ENCODE results near the gene PPFIA4. TPM values are rescaled to one million over a fixed set of nuclear protein-coding genes. Genes with fewer than 3 reads are reported as not detected.

PPFIA4 gene
- total and polyA plus RNA-seq, 8 donors: 0.09 to 0.82 (median 0.36) TPM

DNA sequence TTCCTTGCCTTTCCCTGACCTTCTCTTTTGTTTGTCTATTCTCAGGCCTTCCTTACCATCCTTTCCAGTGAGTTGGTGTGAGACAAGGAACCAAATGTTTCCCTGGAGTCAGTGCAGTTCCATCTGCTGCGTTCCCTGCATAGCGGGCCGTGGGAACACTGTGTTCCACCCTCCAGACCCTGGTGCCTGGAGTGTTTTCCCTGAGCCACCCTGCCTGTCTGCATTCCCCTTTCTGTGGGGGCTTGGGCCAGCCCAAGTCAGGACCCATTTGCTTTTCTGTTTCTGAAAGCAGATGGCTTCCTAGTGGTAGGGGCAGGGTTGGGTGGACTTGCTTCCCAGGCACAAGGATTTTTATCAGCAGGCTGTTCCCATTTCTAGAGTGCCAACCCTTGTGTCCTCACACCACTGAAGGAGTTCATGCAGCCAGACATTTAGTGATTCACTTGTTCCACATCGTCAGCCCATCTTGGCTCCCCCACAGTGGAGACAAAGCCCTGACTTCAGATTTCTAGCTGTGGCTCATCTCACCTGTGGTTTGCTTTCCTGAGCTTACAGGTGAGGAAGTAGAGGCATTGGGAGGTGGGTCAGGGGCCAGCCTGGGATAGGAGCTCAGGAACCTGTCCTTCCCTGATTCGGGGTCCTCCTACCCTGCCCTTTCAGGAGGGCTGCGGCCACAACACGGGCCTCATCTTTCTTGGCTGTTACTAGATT is 73.7 kb downstream of the PPFIA4 start:
- FAIRE-seq: no peak
- no peaks in the 10 kb centered on the region for H3K36me3 ChIP-seq
- no peak overlapping the region for H3K4me3 ChIP-seq
- no peak for ATAC-seq
- DNase-seq: no peak
- H3K27ac ChIP-seq: no peak overlapping the region
- no peaks in the 10 kb centered on the region for H3K9me3 ChIP-seq
- intact Hi-C loops (cut with DNase I): no loop called here
- no peaks in the 10 kb centered on the region for H3K27me3 ChIP-seq
- TF ChIP-seq, protein P1, sequence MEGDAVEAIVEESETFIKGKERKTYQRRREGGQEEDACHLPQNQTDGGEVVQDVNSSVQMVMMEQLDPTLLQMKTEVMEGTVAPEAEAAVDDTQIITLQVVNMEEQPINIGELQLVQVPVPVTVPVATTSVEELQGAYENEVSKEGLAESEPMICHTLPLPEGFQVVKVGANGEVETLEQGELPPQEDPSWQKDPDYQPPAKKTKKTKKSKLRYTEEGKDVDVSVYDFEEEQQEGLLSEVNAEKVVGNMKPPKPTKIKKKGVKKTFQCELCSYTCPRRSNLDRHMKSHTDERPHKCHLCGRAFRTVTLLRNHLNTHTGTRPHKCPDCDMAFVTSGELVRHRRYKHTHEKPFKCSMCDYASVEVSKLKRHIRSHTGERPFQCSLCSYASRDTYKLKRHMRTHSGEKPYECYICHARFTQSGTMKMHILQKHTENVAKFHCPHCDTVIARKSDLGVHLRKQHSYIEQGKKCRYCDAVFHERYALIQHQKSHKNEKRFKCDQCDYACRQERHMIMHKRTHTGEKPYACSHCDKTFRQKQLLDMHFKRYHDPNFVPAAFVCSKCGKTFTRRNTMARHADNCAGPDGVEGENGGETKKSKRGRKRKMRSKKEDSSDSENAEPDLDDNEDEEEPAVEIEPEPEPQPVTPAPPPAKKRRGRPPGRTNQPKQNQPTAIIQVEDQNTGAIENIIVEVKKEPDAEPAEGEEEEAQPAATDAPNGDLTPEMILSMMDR (IDR thresholded peaks at IDR 0.05): no peak
- H3K4me1 ChIP-seq: no peaks in the 10 kb centered on the region
- WGBS, 2 donors: 73 to 84% methylated on average over 7 of the region's 7 CpGs

DNA sequence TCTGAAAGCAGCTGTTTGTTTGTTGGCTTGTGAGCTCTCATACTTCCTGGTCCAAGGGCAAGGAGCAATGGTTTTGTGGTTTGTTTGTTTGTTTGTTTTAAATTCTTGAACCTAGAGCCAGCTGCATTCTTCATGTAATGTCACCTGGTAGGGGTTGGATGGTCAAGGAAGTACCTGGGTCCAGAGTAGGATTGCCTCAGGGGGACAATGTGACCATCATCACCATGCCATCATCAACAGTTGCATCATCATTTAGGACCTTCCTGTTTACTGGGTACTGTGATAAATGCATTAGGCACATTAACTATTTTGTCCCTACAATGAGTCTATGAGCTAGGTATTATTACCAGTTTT is 74.2 kb downstream of the PPFIA4 start:
- H3K36me3 ChIP-seq: no peaks in the 10 kb centered on the region
- intact Hi-C loops (cut with DNase I): no loop called here
- H3K27ac ChIP-seq: no peak overlapping the region
- H3K9me3 ChIP-seq: no peaks in the 10 kb centered on the region
- ATAC-seq: no peak
- no peaks in the 10 kb centered on the region for H3K27me3 ChIP-seq
- no peak for DNase-seq
- no peak overlapping the region for H3K4me3 ChIP-seq
- no peaks in the 10 kb centered on the region for H3K4me1 ChIP-seq
- no peak for FAIRE-seq
- TF ChIP-seq, protein P1 (IDR thresholded peaks at IDR 0.05): no peak

- DNase-seq (no peak), FAIRE-seq (no peak), ATAC-seq (no peak)
- peaks cover 0 to 9% (median 0%) of the 10 kb centered on the region in 4 donors for H3K27me3 ChIP-seq
- no peak overlapping the region for H3K27ac ChIP-seq
- intact Hi-C loops (cut with DNase I): no loop called here
- TF ChIP-seq, protein P1 (IDR thresholded peaks at IDR 0.05): no peak
- whole genome bisulfite sequencing, 2 donors: 45 to 51% methylated on average over 6 of the region's 6 CpGs
- no peak overlapping the region for H3K4me3 ChIP-seq
- H3K4me1 ChIP-seq: no peaks in the 10 kb centered on the region
- H3K36me3 ChIP-seq: no peaks in the 10 kb centered on the region
- H3K9me3 ChIP-seq: no peaks in the 10 kb centered on the region
Observed at GRCh38 chr1:203101813-203102634, 75.7 kb downstream of the PPFIA4 start.

GRCh38 chr1:203103216-203103615 is 76.9 kb downstream of the PPFIA4 start:
- ATAC-seq (no peak), DNase-seq (no peak), FAIRE-seq (no peak)
- no peak overlapping the region for H3K27ac ChIP-seq
- 76 to 87% methylated on average over 4 of the region's 4 CpGs for WGBS, 2 donors
- intact Hi-C loops (cut with DNase I): no loop called here
- no peaks in the 10 kb centered on the region for H3K9me3 ChIP-seq
- H3K4me3 ChIP-seq: no peak overlapping the region
- no peaks in the 10 kb centered on the region for H3K36me3 ChIP-seq
- H3K4me1 ChIP-seq: no peaks in the 10 kb centered on the region
- TF ChIP-seq, protein P1 (IDR thresholded peaks at IDR 0.05): no peak
- peaks cover 0 to 14% (median 0%) of the 10 kb centered on the region in 4 donors for H3K27me3 ChIP-seq
